ENCODE results near the gene INAFM1.

The INAFM1 gene

DNA sequence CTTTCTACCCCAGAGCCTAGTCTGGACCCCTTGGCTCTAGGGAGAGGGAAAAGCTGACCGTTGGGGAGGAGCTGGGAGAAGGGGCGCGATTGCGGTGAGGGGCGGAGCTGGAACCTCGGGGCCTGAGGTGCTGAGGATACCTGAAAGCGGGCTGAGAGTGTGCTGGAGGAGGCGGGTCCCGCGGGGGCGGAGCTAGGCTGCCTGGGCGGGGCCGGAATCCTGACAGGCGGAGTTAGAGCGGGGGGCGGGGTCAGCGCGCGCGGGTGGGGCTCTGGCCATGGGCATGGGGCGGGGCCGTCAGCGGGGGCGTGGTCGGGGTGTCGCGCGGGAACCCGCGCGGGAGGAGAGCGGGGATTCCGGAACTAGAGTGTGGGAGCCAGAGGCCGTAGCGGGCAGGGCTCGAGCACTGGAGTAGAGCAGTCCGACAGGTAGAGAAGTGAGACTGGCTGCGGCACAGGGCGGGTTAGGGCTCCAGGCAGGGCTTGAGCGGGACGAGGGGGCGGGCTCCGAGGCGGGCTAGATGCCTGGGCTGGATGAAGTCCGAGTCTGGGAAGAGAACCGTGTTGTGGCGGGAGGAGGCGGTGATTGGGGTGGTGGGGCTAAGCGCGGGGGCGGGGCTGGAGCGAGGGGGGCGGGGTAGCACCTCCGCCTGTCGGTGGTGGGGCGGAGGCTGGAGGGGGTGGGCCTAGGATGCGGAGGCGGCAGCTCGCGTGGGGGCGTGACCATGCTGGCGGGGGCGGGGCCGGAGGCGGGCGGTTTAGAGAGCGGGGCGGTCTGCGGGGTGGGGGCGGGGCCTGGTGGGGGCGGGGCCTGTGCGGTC is at the start of gene INAFM1:
INAFM1 (plus strand) TSS at position 815 of the 820 bp plus-strand sequence. CDS start 35 bp downstream, outside the sequence.
- DNase-seq (ENCODE audit: low read depth), result peak; percentile 92

DNA sequence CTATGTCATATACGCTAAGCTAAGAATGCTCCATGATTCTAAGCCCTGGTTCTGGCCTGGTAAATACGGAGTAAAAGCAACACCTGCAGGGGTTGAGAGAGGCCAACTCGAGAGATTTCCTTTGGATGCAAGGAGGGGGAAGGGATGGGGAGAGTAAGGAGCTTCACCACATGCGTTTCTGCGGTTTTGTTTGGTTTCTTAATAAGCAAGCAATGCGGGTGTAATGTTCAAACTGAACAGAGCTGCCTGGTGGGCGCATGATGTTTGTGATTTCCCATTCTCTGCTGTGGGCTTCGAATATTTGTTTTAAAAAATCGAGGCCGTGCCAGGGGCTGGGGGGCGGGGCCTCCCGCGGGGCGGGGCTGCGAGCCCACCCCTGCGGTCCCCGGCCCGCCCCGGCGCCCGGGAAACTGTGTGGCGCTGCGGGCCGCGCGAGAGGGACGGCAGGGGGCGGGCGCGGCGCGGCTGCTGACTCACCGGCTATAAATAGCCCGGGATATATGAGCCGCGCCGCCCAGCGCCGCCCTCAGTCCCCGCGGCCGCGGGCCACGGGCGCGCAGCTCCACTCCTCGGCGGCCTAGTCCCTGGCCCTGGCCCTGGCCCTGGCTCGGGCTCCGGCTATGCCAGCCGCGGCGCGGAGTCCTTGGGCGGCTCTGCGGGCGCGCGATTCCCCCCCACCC is 48.8 kb upstream of the INAFM1 start:
- DNase-seq (ENCODE audit: low read depth), result peak; percentile 88

GRCh38 chr19:47226426-47227351 is 48.0 kb upstream of the INAFM1 start:
- DNase-seq (ENCODE audit: low read depth), result peak; percentile 90

- DNase-seq (ENCODE audit: low read depth), result peak; percentile 97
Measured at GRCh38 chr19:47227352-47228167, 47.1 kb upstream of the INAFM1 start.

- peak; percentile 57 for DNase-seq (ENCODE audit: low read depth)
Measured at GRCh38 chr19:47228168-47228936, 46.3 kb upstream of the INAFM1 start.

GRCh38 chr19:47228937-47229675 is 45.6 kb upstream of the INAFM1 start:
- peak; percentile 43 for DNase-seq (ENCODE audit: low read depth)

DNA sequence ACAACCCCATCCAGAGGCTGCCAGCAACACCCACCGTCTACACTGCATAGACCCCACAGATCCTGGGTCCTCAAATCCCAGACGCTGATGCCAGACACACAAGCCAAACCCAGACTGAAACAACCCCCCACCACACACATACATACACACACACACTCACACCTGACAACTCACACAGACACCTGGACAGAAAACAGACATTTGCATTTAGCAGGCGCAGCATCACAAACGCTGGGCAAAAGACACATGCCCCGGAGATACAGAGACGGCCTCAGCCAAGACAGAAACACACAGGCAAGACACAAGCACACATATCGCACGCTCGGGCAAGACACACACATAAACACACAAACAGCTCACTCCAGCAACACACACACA is 45.0 kb upstream of the INAFM1 start:
- peak; percentile 30 for DNase-seq (ENCODE audit: low read depth)

DNA sequence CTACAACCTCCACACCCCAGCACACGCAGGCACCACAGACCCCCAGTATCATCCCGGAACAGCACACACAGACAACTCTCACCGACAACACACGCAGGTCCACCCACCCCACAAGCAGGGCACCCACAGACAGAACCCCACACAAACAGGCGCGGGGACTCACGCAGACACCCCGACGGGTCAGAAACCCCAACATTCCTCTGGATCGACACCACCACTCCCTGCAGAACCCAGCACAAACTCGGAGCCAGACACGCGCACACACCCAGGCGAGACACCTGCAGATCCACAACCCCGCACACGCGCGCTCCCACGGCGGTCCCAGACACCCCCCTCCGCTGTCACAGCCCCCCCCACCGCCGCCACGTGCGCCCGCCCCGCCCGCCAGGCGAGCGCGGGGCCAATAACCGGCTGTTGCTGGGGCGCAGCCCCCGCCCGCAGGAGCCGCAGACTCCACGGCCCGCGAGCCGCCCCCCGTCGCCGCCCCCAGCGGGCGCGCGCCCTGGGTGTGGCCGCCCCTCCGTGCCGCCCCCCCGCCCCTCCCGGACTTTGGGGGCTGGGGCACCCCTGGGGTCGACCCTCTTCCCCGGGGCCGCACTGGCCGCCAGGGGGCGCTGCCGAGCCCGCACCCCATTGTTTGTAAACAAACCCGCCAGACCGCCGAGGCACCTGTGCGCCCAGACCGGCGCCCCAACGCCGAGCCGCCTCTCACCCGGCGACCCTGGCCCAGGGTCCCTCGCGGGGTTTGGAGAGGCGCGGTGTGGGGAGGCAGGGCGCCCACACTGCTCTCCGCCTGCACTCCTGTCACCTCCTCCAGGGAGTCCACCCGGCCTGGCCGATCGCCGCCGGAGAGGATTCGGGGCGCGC is 44.4 kb upstream of the INAFM1 start:
- peak; percentile 53 for DNase-seq (ENCODE audit: low read depth)

DNA sequence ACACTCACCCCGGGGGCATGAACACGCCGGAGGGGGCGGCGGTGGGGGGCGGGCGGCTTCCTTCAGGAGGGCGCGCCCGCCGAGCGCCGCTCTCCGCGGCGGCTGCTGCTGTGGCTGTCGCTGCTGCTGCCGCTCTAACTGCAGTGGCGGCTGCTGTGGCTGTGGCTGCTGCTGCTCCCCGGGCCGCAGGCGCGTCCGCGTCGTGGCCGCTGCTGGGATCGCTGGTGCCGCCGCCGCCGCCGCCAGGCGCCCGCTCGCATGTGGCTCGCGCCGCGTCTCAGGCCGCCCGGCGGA is 43.8 kb upstream of the INAFM1 start, which contains the start of gene BBC3:
BBC3 (minus strand) TSS at position 279 of the 294 bp plus-strand sequence. CDS start 2,768 bp downstream, outside the sequence.
- DNase-seq (ENCODE audit: low read depth), result no peak

GRCh38 chr19:47231215-47232054 is 43.2 kb upstream of the INAFM1 start:
- peak; percentile 86 for DNase-seq (ENCODE audit: low read depth)

- DNase-seq (ENCODE audit: low read depth), result peak; percentile 85
Measured at GRCh38 chr19:47232422-47233211, 42.1 kb upstream of the INAFM1 start.

- DNase-seq (ENCODE audit: low read depth), result no peak
Measured at GRCh38 chr19:47236072-47236675, 38.5 kb upstream of the INAFM1 start.

GRCh38 chr19:47239152-47239551 is 35.5 kb upstream of the INAFM1 start:
- DNase-seq (ENCODE audit: low read depth), result peak; percentile 43

DNA sequence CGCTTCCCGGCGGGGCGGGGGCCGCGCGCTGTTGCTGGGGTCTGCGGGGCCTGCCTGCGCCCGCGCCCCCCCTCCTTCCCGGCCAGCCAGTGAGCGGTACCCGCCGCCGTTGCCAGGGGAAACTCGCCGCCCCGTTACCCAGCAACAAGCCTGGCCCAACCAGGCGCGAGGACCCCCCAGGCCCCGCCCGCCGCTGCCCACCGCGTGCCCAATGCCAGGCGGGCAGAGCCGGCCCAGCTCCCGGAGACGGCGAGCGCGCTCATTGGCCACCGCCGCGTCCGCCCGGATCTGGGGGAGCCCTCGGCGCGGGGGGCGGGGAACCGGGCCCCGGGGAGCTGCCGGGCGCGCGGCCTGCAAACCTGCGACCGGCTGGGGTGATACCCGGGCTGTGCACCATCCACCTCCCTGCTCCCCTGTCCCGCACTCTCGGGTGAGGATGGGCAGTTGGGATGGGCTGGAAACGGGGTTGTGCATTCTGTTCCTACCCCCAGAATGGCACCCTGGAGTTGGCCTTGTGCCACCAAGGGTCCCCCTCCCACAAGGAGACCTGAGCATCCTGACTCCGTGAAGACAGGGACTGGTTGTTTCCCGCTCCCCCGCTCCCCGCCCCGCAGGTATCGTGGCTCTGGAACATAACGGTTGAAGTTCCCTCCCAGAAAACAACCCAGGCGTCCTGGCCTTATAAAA is 34.9 kb upstream of the INAFM1 start:
- DNase-seq (ENCODE audit: low read depth), result peak; percentile 70

- no peak for DNase-seq (ENCODE audit: low read depth)
Measured at GRCh38 chr19:47240556-47240955, 34.1 kb upstream of the INAFM1 start.

All from EH (cell line).